ENCODE data around the gene S100A3. TPM values are rescaled to one million over a fixed set of nuclear protein-coding genes. Genes with fewer than 3 reads are reported as not detected.
A peak's percentile ranks its signal among the peaks of the same experiment; 100 is the strongest.

The S100A3 gene
- total and polyA plus RNA-seq, 2 of the 8 experiments (the other 6 are each of a cell fraction or from before 2014, with no cell fraction given), result 0.26 to 0.47 TPM

DNA sequence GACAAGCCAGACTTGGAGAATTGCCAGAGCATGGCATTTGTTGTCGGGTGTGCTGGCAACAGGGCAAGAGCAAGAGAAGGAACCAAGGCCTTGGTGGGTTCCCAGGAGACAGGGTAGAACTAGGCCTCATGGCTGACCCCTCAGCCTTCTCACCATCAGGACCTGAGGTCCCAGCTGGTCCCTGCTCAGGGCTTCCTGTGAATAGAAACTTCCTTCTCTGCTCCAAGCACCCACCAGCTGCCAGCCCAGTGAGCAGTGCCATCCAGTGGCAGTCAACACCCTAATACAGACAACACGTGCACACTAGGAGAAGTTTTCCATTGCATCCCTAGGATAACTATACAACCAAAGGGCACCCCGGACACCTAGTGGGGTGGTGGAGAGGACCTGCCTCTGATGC is 36.0 kb downstream of the S100A3 start:
- Histone ChIP-seq H3K4me2 (ENCODE audit: insufficient read depth in 1 of 2, low read depth in 2 of 2, low read length in 2 of 2) (no peak overlapping the region), H2BK20ac (ENCODE audit: low read length) (no peak overlapping the region), H3K27me3 (replicated peaks in 1 of 4; ENCODE audit: control insufficient read depth in 3 of 4, extremely low read depth in 1 of 4, insufficient read depth in 3 of 4, low read length in 3 of 4) (peaks cover 0 to 8% (median 4%) of the 10 kb centered on the region in 4 experiments; a peak in 4 of 7 replicates), H3K36me3 (ENCODE audit: control insufficient read depth in 2 of 4, insufficient read depth in 4 of 4, low read length in 3 of 4) (no peaks in the 10 kb centered on the region), H4K91ac (replicated peaks; ENCODE audit: insufficient read length, low read length) (no peak overlapping the region), H2BK120ac (replicated peaks; ENCODE audit: low read depth, low read length) (no peak overlapping the region), H2BK5ac (ENCODE audit: low read depth, low read length) (no peak overlapping the region), H3K14ac (ENCODE audit: insufficient read length) (no peak overlapping the region), H2AFZ (ENCODE audit: low read length) (no peak overlapping the region), H3K18ac (ENCODE audit: extremely low read depth, low read length) (no peak overlapping the region), H4K8ac (ENCODE audit: extremely low read depth, insufficient read depth, low read length) (no peak overlapping the region), H3K9me3 (ENCODE audit: insufficient read depth in 2 of 2, low read depth in 1 of 2, low read length in 1 of 2) (no peaks in the 10 kb centered on the region), H4K5ac (ENCODE audit: insufficient read length, low read depth, low read length) (no peak overlapping the region), H3K23me2 (ENCODE audit: low read depth, low read length) (no peaks in the 10 kb centered on the region), H3K4ac (replicated peaks; ENCODE audit: insufficient read length, low read depth, low read length) (no peak overlapping the region), H3K79me1 (ENCODE audit: low read depth, low read length) (no peaks in the 10 kb centered on the region), H3K4me3 (ENCODE audit: extremely low read depth in 1 of 4, insufficient read depth in 2 of 4, low read depth in 3 of 4, low read length in 4 of 4) (no peak overlapping the region), H4K20me1 (replicated peaks in 1 of 2; ENCODE audit: control insufficient read depth in 1 of 2, insufficient read depth in 2 of 2, low read length in 2 of 2) (no peaks in the 10 kb centered on the region), H3K27ac (ENCODE audit: low read depth, low read length) (no peak overlapping the region), H3K4me1 (replicated peaks in 1 of 4; ENCODE audit: control insufficient read depth in 3 of 4, insufficient read depth in 4 of 4, low read length in 3 of 4) (peaks cover 0 to 3% (median 0%) of the 10 kb centered on the region in 4 experiments; a peak in 1 of 7 replicates), H3K79me2 (ENCODE audit: control insufficient read depth in 1 of 2, insufficient read depth in 2 of 2, low read length in 2 of 2) (no peaks in the 10 kb centered on the region), H2BK15ac (ENCODE audit: low read length) (no peak overlapping the region), H3K56ac (replicated peaks; ENCODE audit: insufficient read length, low read depth, low read length) (no peak overlapping the region), H3K9ac (replicated peaks in 1 of 4; ENCODE audit: extremely low read depth in 1 of 4, low read depth in 3 of 4, low read length in 3 of 4) (no peak overlapping the region), H2AK5ac (ENCODE audit: low read depth, low read length) (no peak overlapping the region; the same call in 1 of the 2 replicates), H2BK12ac (ENCODE audit: low read depth, low read length) (no peak overlapping the region), H3K23ac (ENCODE audit: insufficient read length) (no peak overlapping the region)
- CTCF ChIA-PET (ENCODE audit: partially characterized antibody), result interaction anchor here (0.6 to 4.6 kb wide), 5 partner anchors 7 to 114 kb away, joined by 3 to 28 read pairs (median 10); partner anchors contain the start of gene S100A13
- whole genome bisulfite sequencing, 2 experiments (ENCODE audit: extremely low coverage in 1 of 2, insufficient coverage in 1 of 2, insufficient read length in 1 of 2, insufficient replicate concordance in 2 of 2, low coverage in 1 of 2, low lambda C conversion rate in 2 of 2, missing lambda C conversion rate in 1 of 2), result 64% methylated on average over 3 of the region's 3 CpGs; no CpG with 5 or more reads in 1 of the 2 experiments
- POLR2A ChIA-PET (ENCODE audit: partially characterized antibody), result no interaction called here
- TF ChIP-seq RAD21 (IDR thresholded peaks at IDR 0.05 in 1 of 2, conservative IDR thresholded peaks at IDR 0.05 in 1 of 2; ENCODE audit: low read depth in 2 of 2, low read length in 2 of 2) (0 out of 4 replicates have a peak, but pooled peaks of 1 of the 2 experiments have one; percentile 5), SP2 (IDR thresholded peaks at IDR 0.05; ENCODE audit: low read length) (no peak)
- no peak for DNase-seq (ENCODE audit: low read depth in 1 of 2, low spot score in 2 of 2)
- no peak for FAIRE-seq

All from H1 (cell line).